PC-9 (cell line): ENCODE results near the gene ACSM5.
"Not testable (repeated sequence)": the region's sequence is repeated elsewhere in the genome, so short reads cannot be mapped to it uniquely, and the experiment has no call there.

Experiments
- CTCF ChIP-seq: fragments of 200-600 bp; sonication (generic); conservative IDR thresholded peaks from 2 replicates; pipeline ENCODE4 v1.6.1; 2017; ENCODE audit warnings: mixed run types, antibody characterized with exemption, mild to moderate bottlenecking, moderate library complexity
- EZH2 ChIP-seq: fragments of 200-600 bp; sonication (generic); IDR thresholded peaks from 2 replicates; pipeline ENCODE4 v1.8.0; 2017; ENCODE audit warnings: antibody characterized with exemption, low read depth

DNA sequence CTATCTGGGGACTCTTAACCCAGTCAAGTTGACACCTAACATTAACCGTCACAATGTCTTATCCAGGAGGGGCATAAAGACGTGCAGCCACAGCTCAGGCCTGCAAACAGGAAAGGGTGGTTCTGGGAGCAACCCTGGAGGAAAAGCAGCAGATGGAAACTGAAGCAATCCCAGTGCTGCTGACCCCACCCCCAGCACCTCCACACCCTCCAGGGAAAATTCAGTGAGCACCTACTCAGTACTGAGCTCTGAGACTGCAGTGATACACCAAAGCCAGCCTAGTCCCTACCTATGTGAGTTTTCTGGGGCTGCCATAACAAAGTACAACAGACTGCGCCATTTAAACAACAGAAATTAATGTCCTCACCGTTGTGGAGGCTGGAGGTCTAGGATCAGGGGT, 32.5 kb downstream of the ACSM5 start:
- TF ChIP-seq CTCF, EZH2: not testable (repeated sequence)
